K562 (cell line): Measurements from ENCODE around the gene FGF12. TPM values are rescaled to one million over a fixed set of nuclear protein-coding genes. Genes with fewer than 3 reads are reported as not detected.

Source experiments
- ATAC-seq: fragments of 200-7000 bp; cut with Tn5 transposase; 3 replicates; pipeline ENCODE4 v1.9.1; 2020; ENCODE audit warnings: moderate library complexity
- BruUV-seq: library from RNA; stranded (reverse); fragments of 400-500 nt; replicated peaks from 2 replicates; lab custom pipeline; 2021; lab: Mats Ljungman, UMichigan
- CTCF ChIA-PET: fragments of 300-600 bp; formaldehyde crosslinking; extraction: SDS; loops from one replicate; lab custom pipeline; 2021; ENCODE audit warnings: low intra/inter-chr PET ratio; lab: Yijun Ruan, JAX
- POLR2A ChIA-PET: fragments of 300-600, 350-650 bp; sonication (Branson Sonifier 250); formaldehyde crosslinking; extraction: SDS; loops from one replicate; lab custom pipeline; 2021; ENCODE audit warnings: antibody characterized with exemption, inconsistent platforms; lab: Yijun Ruan, JAX
- DNase-seq, 4 experiments: peaks; one replicate each; pipeline versions ENCODE4 v3.0.0 to v3.0.0-alpha.2; 2011 to 2018; ENCODE audit warnings: low spot score in 3 of 4, mixed read lengths in 3 of 4; ENCODE audit errors: extremely low read depth in 1 of 4
- FAIRE-seq: peaks from 2 replicates; lab custom pipeline; 2011; peaks lifted over from hg19 to GRCh38; lab: Jason Lieb, UNC
- H2AFZ ChIP-seq: 2 replicates; pipeline ENCODE4 v1.6.0; 2011; ENCODE audit warnings: low read depth, low read length, control low read depth, inconsistent platforms
- H3K27ac ChIP-seq: fragments of 200-600 bp; 3 replicates; pipeline ENCODE4 v1.8.0; 2011; ENCODE audit warnings: low read depth, mild to moderate bottlenecking, control low read depth, inconsistent platforms, low read length, moderate library complexity, mixed read lengths; ENCODE audit errors: extremely low read depth
- H3K27me3 ChIP-seq, 2 experiments: fragments of 300-600 bp in 1 of 2; 2 replicates in 1 of 2; 3 replicates in 1 of 2; pipeline versions ENCODE4 v1.6.0 to v1.8.0; 2011; ENCODE audit warnings: inconsistent platforms in 2 of 2, low read length in 2 of 2, mild to moderate bottlenecking in 1 of 2, mixed read lengths in 1 of 2, moderate library complexity in 1 of 2; ENCODE audit not compliant: control insufficient read depth in 2 of 2, insufficient read depth in 2 of 2
- H3K36me3 ChIP-seq: fragments of 300-600 bp; 3 replicates; pipeline ENCODE4 v1.8.0; 2011; ENCODE audit warnings: mild to moderate bottlenecking, low read length, inconsistent platforms; ENCODE audit not compliant: control insufficient read depth, insufficient read depth
- H3K4me1 ChIP-seq, 2 experiments: fragments of 200-600 bp in 1 of 2; replicated peaks in 1 of 2; 2 replicates in 1 of 2; 3 replicates in 1 of 2; pipeline versions ENCODE4 v1.5.1 to v1.8.0; 2011; ENCODE audit warnings: inconsistent platforms in 2 of 2, low read length in 2 of 2, mild to moderate bottlenecking in 1 of 2, mixed read lengths in 1 of 2, moderate library complexity in 1 of 2; ENCODE audit not compliant: control insufficient read depth in 2 of 2, insufficient read depth in 2 of 2
- H3K4me2 ChIP-seq: 2 replicates; pipeline ENCODE4 v1.6.1; 2011; ENCODE audit warnings: low read length, control low read depth, inconsistent platforms, mixed read lengths; ENCODE audit not compliant: insufficient read depth
- H3K4me3 ChIP-seq: fragments of 200-600 bp; sonication (generic), shearing (Covaris generic); 2 replicates; pipeline ENCODE4 v1.5.1; 2016; ENCODE audit warnings: control low read depth, inconsistent platforms
- H3K79me2 ChIP-seq: fragments of 200-600 bp; 3 replicates; pipeline ENCODE4 v1.8.0; 2011; ENCODE audit warnings: low read length, inconsistent platforms; ENCODE audit not compliant: control insufficient read depth, insufficient read depth
- H3K9ac ChIP-seq, 2 experiments: 2 replicates each; pipeline versions ENCODE4 v1.6.0 to v1.6.1; 2011; ENCODE audit warnings: low read depth in 2 of 2, low read length in 2 of 2, control low read depth in 1 of 2, inconsistent platforms in 1 of 2, mild to moderate bottlenecking in 1 of 2, mixed read lengths in 1 of 2; ENCODE audit not compliant: insufficient read depth in 1 of 2
- H3K9me1 ChIP-seq: one replicate; pipeline ENCODE4 v1.6.0; 2011; ENCODE audit warnings: inconsistent platforms, mild to moderate bottlenecking, low read length, moderate library complexity; ENCODE audit not compliant: control insufficient read depth, insufficient read depth
- H3K9me3 ChIP-seq: replicated peaks from 2 replicates; pipeline ENCODE4 v1.5.1; 2011; ENCODE audit warnings: low read depth, low read length, inconsistent platforms; ENCODE audit not compliant: control insufficient read depth, insufficient read depth
- H4K20me1 ChIP-seq: replicated peaks from 2 replicates; pipeline ENCODE4 v1.6.1; 2011; ENCODE audit warnings: low read length, inconsistent platforms, mixed read lengths; ENCODE audit not compliant: control insufficient read depth, insufficient read depth
- ARNT ChIP-seq, 2 experiments: fragments of 450-650 bp; IDR thresholded peaks; 2 replicates each; pipeline ENCODE4 v1.6.1; 2016; ENCODE audit warnings: mild to moderate bottlenecking in 1 of 2
- BMI1 ChIP-seq: fragments of 150-350 bp; IDR thresholded peaks from 2 replicates; pipeline ENCODE4 v1.6.1; 2014; ENCODE audit warnings: low read length
- CHD1 ChIP-seq: fragments of 200-600 bp; sonication (generic); IDR thresholded peaks from one replicate; pipeline ENCODE4 v1.6.1; 2012; ENCODE audit warnings: mild to moderate bottlenecking, moderate library complexity, low read length, inconsistent platforms
- E2F6 ChIP-seq, 2 experiments: IDR thresholded peaks; 2 replicates each; pipeline ENCODE4 v1.6.1; 2011; ENCODE audit warnings: borderline replicate concordance in 1 of 2, control low read depth in 1 of 2, low read depth in 1 of 2, low read length in 1 of 2, mild to moderate bottlenecking in 1 of 2, mixed read lengths in 1 of 2, moderate library complexity in 1 of 2; ENCODE audit not compliant: insufficient read depth in 1 of 2, insufficient read length in 1 of 2, poor library complexity in 1 of 2, severe bottlenecking in 1 of 2; ENCODE audit errors: extremely low read depth in 1 of 2
- ELK1 ChIP-seq: sonication (generic); formaldehyde crosslinking; IDR thresholded peaks from 2 replicates; pipeline ENCODE4 v1.8.1; 2022; ENCODE audit warnings: missing genetic modification reagents
- JUNB ChIP-seq: fragments of 450-650 bp; formaldehyde crosslinking; conservative IDR thresholded peaks from 2 replicates; pipeline ENCODE4 v1.4.0; 2020; ENCODE audit warnings: mild to moderate bottlenecking
- MEF2D ChIP-seq: conservative IDR thresholded peaks from 2 replicates; pipeline ENCODE4 v1.6.1; 2016; ENCODE audit warnings: low read depth, missing genetic modification characterization, missing compliant biosample characterization
- PATZ1 ChIP-seq: fragments of 250-450 bp; sonication (Bioruptor Pico); IDR thresholded peaks from 2 replicates; pipeline ENCODE4 v1.5.0; 2020; ENCODE audit warnings: mild to moderate bottlenecking, borderline replicate concordance
- POLR2B ChIP-seq: fragments of 450-650 bp; IDR thresholded peaks from 2 replicates; pipeline ENCODE4 v1.6.1; 2018; ENCODE audit warnings: low read depth; ENCODE audit not compliant: partially characterized antibody
- PRPF4 ChIP-seq: fragments of 200-400 bp; formaldehyde crosslinking; IDR thresholded peaks from one replicate; pipeline ENCODE4 v1.6.1; 2017; ENCODE audit warnings: low read length, low read depth, mild to moderate bottlenecking; ENCODE audit not compliant: insufficient read depth, poor library complexity, severe bottlenecking
- ZNF830 ChIP-seq: fragments of 250-450 bp; sonication (Bioruptor Pico); IDR thresholded peaks from 2 replicates; pipeline ENCODE4 v1.5.0; 2021; ENCODE audit warnings: mild to moderate bottlenecking
- WGBS: fragments of 100-300 bp; shearing (Covaris generic); methylation state at CpG from one replicate; pipeline ENCODE4 v1.1.6; 2016; ENCODE audit warnings: low coverage, mixed read lengths; ENCODE audit not compliant: insufficient coverage; ENCODE audit errors: missing lambda C conversion rate; 5-methylcytosine and 5-hydroxymethylcytosine counted together
- in situ Hi-C: fragments of 300-500 bp; cut with MboI; formaldehyde crosslinking; loops from 4 replicates; pipeline ENCODE4 v1.15.0; 2018; ENCODE audit warnings: inconsistent platforms, mixed read lengths
- intact Hi-C: fragments of 100-400 bp; cut with micrococcal nuclease; formaldehyde crosslinking; loops from 2 replicates; pipeline ENCODE4 v1.14.2; 2022
- polyA plus RNA-seq, 8 experiments: library from polyadenylated mRNA; depleted of rRNA in 4 of 8; stranded (reverse) in 5 of 8; unstranded in 3 of 8; fragments of >200 nt; fragmentation: Nextera tagmentation in 2 of 8; fragmentation: Illumina TruSeq in 1 of 8; extraction: Ambion mirVana in 2 of 8; extraction: Trizol in 1 of 8; gene quantifications; 2 replicates each; pipeline versions ENCODE4 v1.2.1 to v1.2.3, GENCODE V29; 2011 to 2014; ENCODE audit warnings: inconsistent platforms in 1 of 8, missing spikeins in 1 of 8
- total RNA-seq, 7 experiments: library from RNA; depleted of rRNA in 6 of 7; stranded (reverse); fragments of >200 nt in 6 of 7; fragmentation: Illumina TruSeq in 2 of 7; extraction: Trizol in 2 of 7; gene quantifications; 2 replicates each; pipeline versions ENCODE4 v1.2.1 to v1.2.3, GENCODE V29; 2011 to 2021; ENCODE audit warnings: low replicate concordance in 1 of 7

The FGF12 gene
- total and polyA plus RNA-seq, 9 of the 15 experiments (the other 6 are each of a cell fraction or from before 2014, with no cell fraction given) = not detected

GRCh38 chr3:192186498-192186897, 540.8 kb downstream of the FGF12 start:
- CTCF ChIA-PET = no interaction called here
- intact Hi-C loops = loop anchor here (5.0 kb wide), 2 partner anchors 256 to 769 kb away; no protein-coding TSS in a partner anchor

GRCh38 chr3:192186045-192186444, 541.3 kb downstream of the FGF12 start:
- no peak overlapping the region for H3K27ac ChIP-seq
- DNase-seq (no peak), FAIRE-seq (no peak), ATAC-seq (no peak)
- no peaks in the 10 kb centered on the region for H3K79me2 ChIP-seq
- ChIA-PET POLR2A (no interaction called here), CTCF (no interaction called here)
- BruUV-seq = no TSS peak
- H3K4me3 ChIP-seq = no peak overlapping the region
- H3K36me3 ChIP-seq = no peaks in the 10 kb centered on the region
- H4K20me1 ChIP-seq = no peaks in the 10 kb centered on the region
- WGBS = 0% methylated on average over 2 of the region's 2 CpGs
- no peaks in the 10 kb centered on the region for H3K9me3 ChIP-seq
- H3K4me2 ChIP-seq = no peak overlapping the region
- H3K9me1 ChIP-seq = no peaks in the 10 kb centered on the region
- intact Hi-C loops (loop anchor here (5.0 kb wide), 2 partner anchors 256 to 769 kb away; no protein-coding TSS in a partner anchor), in situ Hi-C loops (no loop called here)
- no peak overlapping the region for H3K9ac ChIP-seq
- no peak overlapping the region for H2AFZ ChIP-seq
- H3K4me1 ChIP-seq = no peaks in the 10 kb centered on the region
- H3K27me3 ChIP-seq = no peaks in the 10 kb centered on the region
- TF ChIP-seq JUNB (CRISPR knock-in tag) (no peak), ELK1 (CRISPR knock-in tag) (no peak), E2F6 (IDR thresholded peaks at IDR 0.05; ENCODE audit: borderline replicate concordance in 1 of 2, extremely low read depth in 1 of 2, insufficient read depth in 1 of 2, insufficient read length in 1 of 2, low read depth in 1 of 2, low read length in 1 of 2, poor library complexity in 1 of 2, severe bottlenecking in 1 of 2) (no peak), BMI1 (no peak), MEF2D (tag) (no peak), PATZ1 (no peak), CHD1 (no peak), ZNF830 (CRISPR knock-in tag) (no peak), PRPF4 (no peak), ARNT (IDR thresholded peaks at IDR 0.05) (no peak)

More at GRCh38 chr3:192186498-192186897, 540.8 kb downstream of the FGF12 start:
- in situ Hi-C loops = no loop called here
- POLR2A ChIA-PET = no interaction called here
- no peak for FAIRE-seq
- no TSS peak for BruUV-seq
- H3K79me2 ChIP-seq = no peaks in the 10 kb centered on the region
- no peaks in the 10 kb centered on the region for H4K20me1 ChIP-seq
- no peaks in the 10 kb centered on the region for H3K9me1 ChIP-seq
- H3K36me3 ChIP-seq = no peaks in the 10 kb centered on the region
- H3K4me2 ChIP-seq = no peak overlapping the region
- no peaks in the 10 kb centered on the region for H3K4me1 ChIP-seq
- H2AFZ ChIP-seq = no peak overlapping the region
- no peak overlapping the region for H3K9ac ChIP-seq
- H3K9me3 ChIP-seq = no peaks in the 10 kb centered on the region
- no peaks in the 10 kb centered on the region for H3K27me3 ChIP-seq
- ATAC-seq = no peak
- H3K27ac ChIP-seq = no peak overlapping the region
- DNase-seq = no peak
- H3K4me3 ChIP-seq = no peak overlapping the region
- 0% methylated on average over 3 of the region's 3 CpGs for WGBS
- no peak for TF ChIP-seq POLR2B
